Measurements from ENCODE around the gene CSTA.

DNA sequence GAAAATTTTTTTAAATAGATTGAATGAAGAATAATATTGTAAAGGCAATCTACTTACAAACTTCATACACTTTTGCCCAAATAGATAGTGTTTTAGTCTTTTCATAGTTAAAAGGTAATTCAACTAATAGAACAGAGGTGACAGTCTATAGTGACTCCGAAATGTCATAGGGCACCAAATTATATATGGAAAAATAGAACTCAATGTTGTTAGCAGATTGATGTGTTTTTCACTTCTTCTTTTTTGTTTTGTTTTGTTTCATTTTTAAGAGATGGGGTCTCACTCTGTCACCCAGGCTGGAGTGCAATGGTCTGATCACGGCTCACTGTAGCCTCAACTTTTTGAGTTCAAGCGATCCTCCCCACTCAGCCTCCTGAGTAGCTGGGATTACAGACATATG is 721 bp downstream of the CSTA start:
- TF ChIP-seq, protein P1, sequence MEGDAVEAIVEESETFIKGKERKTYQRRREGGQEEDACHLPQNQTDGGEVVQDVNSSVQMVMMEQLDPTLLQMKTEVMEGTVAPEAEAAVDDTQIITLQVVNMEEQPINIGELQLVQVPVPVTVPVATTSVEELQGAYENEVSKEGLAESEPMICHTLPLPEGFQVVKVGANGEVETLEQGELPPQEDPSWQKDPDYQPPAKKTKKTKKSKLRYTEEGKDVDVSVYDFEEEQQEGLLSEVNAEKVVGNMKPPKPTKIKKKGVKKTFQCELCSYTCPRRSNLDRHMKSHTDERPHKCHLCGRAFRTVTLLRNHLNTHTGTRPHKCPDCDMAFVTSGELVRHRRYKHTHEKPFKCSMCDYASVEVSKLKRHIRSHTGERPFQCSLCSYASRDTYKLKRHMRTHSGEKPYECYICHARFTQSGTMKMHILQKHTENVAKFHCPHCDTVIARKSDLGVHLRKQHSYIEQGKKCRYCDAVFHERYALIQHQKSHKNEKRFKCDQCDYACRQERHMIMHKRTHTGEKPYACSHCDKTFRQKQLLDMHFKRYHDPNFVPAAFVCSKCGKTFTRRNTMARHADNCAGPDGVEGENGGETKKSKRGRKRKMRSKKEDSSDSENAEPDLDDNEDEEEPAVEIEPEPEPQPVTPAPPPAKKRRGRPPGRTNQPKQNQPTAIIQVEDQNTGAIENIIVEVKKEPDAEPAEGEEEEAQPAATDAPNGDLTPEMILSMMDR (IDR thresholded peaks at IDR 0.05; ENCODE audit: insufficient read depth, low read depth, low read length): no peak
- no peak for TF ChIP-seq EZH2 (IDR thresholded peaks at IDR 0.05; ENCODE audit: insufficient read depth, low read length)
